H1 (cell line): ENCODE measurements around the gene BZW1. TPM values are rescaled to one million over a fixed set of nuclear protein-coding genes. Genes with fewer than 3 reads are reported as not detected.

Experiments
- CBX8 ChIP-seq: fragments of 300-800, 300-1000 bp; sonication (generic); IDR thresholded peaks from 2 replicates; pipeline ENCODE4 v1.7.1; 2016; ENCODE audit warnings: low read depth, low read length, borderline replicate concordance
- CHD2 ChIP-seq: IDR thresholded peaks from 2 replicates; pipeline ENCODE4 v1.6.1; 2012; ENCODE audit warnings: low read length, improper control_type of control experiment
- CHD7 ChIP-seq: fragments of 300-600 bp; sonication (generic); IDR thresholded peaks from 2 replicates; pipeline ENCODE4 v1.7.1; 2012; ENCODE audit warnings: low read length, moderate library complexity, mild to moderate bottlenecking, inconsistent platforms; ENCODE audit not compliant: insufficient replicate concordance
- EP300 ChIP-seq, 2 experiments: IDR thresholded peaks; 1 replicate in 1 of 2; 2 replicates in 1 of 2; pipeline ENCODE4 v1.6.1; 2011 to 2012; ENCODE audit warnings: low read depth in 2 of 2, low read length in 2 of 2, mild to moderate bottlenecking in 2 of 2, borderline replicate concordance in 1 of 2, inconsistent platforms in 1 of 2, moderate library complexity in 1 of 2
- HDAC2 ChIP-seq, 2 experiments: fragments of 300-600 bp in 1 of 2; sonication (generic) in 1 of 2; IDR thresholded peaks; 2 replicates each; pipeline ENCODE4 v1.6.1; 2011 to 2012; ENCODE audit warnings: low read depth in 2 of 2, low read length in 2 of 2, mild to moderate bottlenecking in 2 of 2, moderate library complexity in 2 of 2, borderline replicate concordance in 1 of 2, inconsistent platforms in 1 of 2
- NRF1 ChIP-seq: IDR thresholded peaks from 2 replicates; pipeline ENCODE4 v1.6.1; 2011; ENCODE audit warnings: mild to moderate bottlenecking, low read depth, low read length, improper control_type of control experiment
- SIN3A ChIP-seq, 2 experiments: IDR thresholded peaks in 1 of 2; conservative IDR thresholded peaks in 1 of 2; 2 replicates each; pipeline ENCODE4 v1.6.1; 2011 to 2012; ENCODE audit warnings: low read length in 2 of 2, improper control_type of control experiment in 1 of 2, low read depth in 1 of 2, mild to moderate bottlenecking in 1 of 2
- SIRT6 ChIP-seq: IDR thresholded peaks from one replicate; pipeline ENCODE4 v1.7.1; 2012; ENCODE audit warnings: low read length, inconsistent platforms
- SRF ChIP-seq: IDR thresholded peaks from 2 replicates; pipeline ENCODE4 v1.6.1; 2011; ENCODE audit warnings: mild to moderate bottlenecking, low read depth, low read length, moderate library complexity
- TEAD4 ChIP-seq: IDR thresholded peaks from 2 replicates; pipeline ENCODE4 v1.6.1; 2012; ENCODE audit warnings: low read depth, low read length, inconsistent platforms, mixed read lengths
- polyA plus RNA-seq, 7 experiments: library from polyadenylated mRNA; depleted of rRNA in 3 of 7; stranded (reverse) in 5 of 7; unstranded in 2 of 7; fragments of >200 nt in 5 of 7; fragments of 200-250 nt in 2 of 7; gene quantifications; 1 replicate in 5 of 7; 2 replicates in 1 of 7; 4 replicates in 1 of 7; pipeline versions ENCODE4 v1.2.1 to v1.2.3, GENCODE V29; 2011 to 2013; ENCODE audit warnings: missing spikeins in 2 of 7, mixed read lengths in 2 of 7
- total RNA-seq: library from RNA; stranded (reverse); fragmentation: NEBNext Ultra II Directional; extraction: Animal tissue kit (Norgen Biotek cat#: 25700); gene quantifications from 2 replicates; pipeline ENCODE4 v1.2.1, GENCODE V29; 2021

BZW1 gene
- total and polyA plus RNA-seq, 2 of the 8 experiments (the other 6 are each of a cell fraction or from before 2014, with no cell fraction given), result 152 to 335 TPM

- no peak for TF ChIP-seq CHD7
- no peak for TF ChIP-seq NRF1
- TF ChIP-seq SIRT6, result no peak
- no peak for TF ChIP-seq SIN3A (conservative IDR thresholded peaks at IDR 0.05 in 1 of 2, IDR thresholded peaks at IDR 0.05 in 1 of 2; ENCODE audit: low read depth in 1 of 2, low read length in 2 of 2)
- no peak for TF ChIP-seq CHD2
- no peak for TF ChIP-seq TEAD4
- no peak for TF ChIP-seq SRF
- no peak for TF ChIP-seq CBX8
- TF ChIP-seq HDAC2 (IDR thresholded peaks at IDR 0.05; ENCODE audit: borderline replicate concordance in 1 of 2, low read depth in 2 of 2, low read length in 2 of 2), result no peak
- no peak for TF ChIP-seq EP300 (IDR thresholded peaks at IDR 0.05; ENCODE audit: borderline replicate concordance in 1 of 2, low read depth in 2 of 2, low read length in 2 of 2)
Measured at GRCh38 chr2:200787351-200788120, 24.2 kb upstream of the BZW1 start (continued).
